GM12878 (cell line): ENCODE measurements around the gene CNOT10. TPM values are rescaled to one million over a fixed set of nuclear protein-coding genes. Genes with fewer than 3 reads are reported as not detected.

Source experiments
- ATAC-seq: fragments of 200-7000 bp; cut with Tn5 transposase; 3 replicates; pipeline ENCODE4 v1.9.1; 2020; ENCODE audit warnings: mild to moderate bottlenecking, moderate library complexity
- BruUV-seq: library from RNA; stranded (reverse); fragments of 400-500 nt; replicated peaks from 2 replicates; lab custom pipeline; 2021; lab: Mats Ljungman, UMichigan
- CTCF ChIA-PET: fragments of 300-600 bp; sonication (Branson Sonifier 250); formaldehyde crosslinking; extraction: SDS; loops from one replicate; lab custom pipeline; 2021; ENCODE audit warnings: inconsistent platforms; lab: Yijun Ruan, JAX
- POLR2A ChIA-PET: fragments of 350-600 bp; formaldehyde crosslinking; extraction: SDS; loops from one replicate; lab custom pipeline; 2021; ENCODE audit warnings: inconsistent platforms; lab: Charles Lee
- RAD21 ChIA-PET: fragments of 300-600 bp; sonication (Branson Sonifier 250); formaldehyde crosslinking; loops from one replicate; lab custom pipeline; 2023; ENCODE audit warnings: antibody characterized with exemption; ENCODE audit not compliant: unreplicated experiment; lab: Charles Lee
- SMC1A ChIA-PET: fragments of 300-600 bp; sonication (Branson Sonifier 250); formaldehyde crosslinking; loops from one replicate; lab custom pipeline; 2023; ENCODE audit not compliant: unreplicated experiment, uncharacterized antibody; lab: Charles Lee
- DNase-seq: peaks from one replicate; pipeline ENCODE4 v3.0.0-alpha.2; 2011; ENCODE audit warnings: low read depth, low spot score
- FAIRE-seq: peaks from 3 replicates; lab custom pipeline; 2011; peaks lifted over from hg19 to GRCh38; lab: Jason Lieb, UNC
- H2AFZ ChIP-seq: 2 replicates; pipeline ENCODE4 v1.6.0; 2011; ENCODE audit warnings: low read depth, low read length, control low read depth; ENCODE audit not compliant: control insufficient read depth
- H3K27ac ChIP-seq: 2 replicates; pipeline ENCODE4 v1.5.1; 2011; ENCODE audit warnings: control low read depth; ENCODE audit not compliant: control insufficient read depth, insufficient read depth
- H3K27me3 ChIP-seq, 2 experiments: replicated peaks in 1 of 2; 2 replicates each; pipeline versions ENCODE4 v1.6.0 to v1.6.1; 2011; ENCODE audit warnings: low read length in 1 of 2; ENCODE audit not compliant: control insufficient read depth in 2 of 2, insufficient read depth in 2 of 2
- H3K36me3 ChIP-seq, 2 experiments: 2 replicates each; pipeline ENCODE4 v1.5.1; 2011; ENCODE audit warnings: low read length in 1 of 2; ENCODE audit not compliant: control insufficient read depth in 2 of 2, insufficient read depth in 2 of 2
- H3K4me1 ChIP-seq: 2 replicates; pipeline ENCODE4 v1.6.1; 2011; ENCODE audit warnings: mild to moderate bottlenecking, low read length, moderate library complexity, mixed read lengths; ENCODE audit not compliant: control insufficient read depth, insufficient read depth
- H3K4me2 ChIP-seq: 2 replicates; pipeline ENCODE4 v1.6.0; 2011; ENCODE audit warnings: control low read depth; ENCODE audit not compliant: control insufficient read depth, insufficient read depth
- H3K4me3 ChIP-seq: fragments of 200-600 bp; sonication (generic); 2 replicates; pipeline ENCODE4 v1.5.1; 2016
- H3K79me2 ChIP-seq: 2 replicates; pipeline ENCODE4 v1.6.0; 2011; ENCODE audit warnings: low read length; ENCODE audit not compliant: control insufficient read depth, insufficient read depth
- H3K9ac ChIP-seq: 2 replicates; pipeline ENCODE4 v1.8.0; 2011; ENCODE audit warnings: low read length, control low read depth, mixed read lengths; ENCODE audit not compliant: control insufficient read depth, insufficient read depth
- H3K9me3 ChIP-seq: replicated peaks from 3 replicates; pipeline ENCODE4 v1.5.1; 2011; ENCODE audit warnings: mild to moderate bottlenecking, low read length; ENCODE audit not compliant: control insufficient read depth, insufficient read depth
- H4K20me1 ChIP-seq: 2 replicates; pipeline ENCODE4 v1.6.0; 2011; ENCODE audit not compliant: control insufficient read depth, insufficient read depth
- ASH2L ChIP-seq: fragments of 300-600, 200-600 bp; sonication (generic); IDR thresholded peaks from 2 replicates; pipeline ENCODE4 v1.6.1; 2017; ENCODE audit warnings: low read depth, mild to moderate bottlenecking, borderline replicate concordance
- ATF7 ChIP-seq: fragments of 450-650 bp; IDR thresholded peaks from 2 replicates; pipeline ENCODE4 v1.6.1; 2016; ENCODE audit warnings: low read depth, mild to moderate bottlenecking
- CEBPB ChIP-seq, 2 experiments: fragments of 150-350 bp in 1 of 2; IDR thresholded peaks; 2 replicates each; pipeline ENCODE4 v1.6.1; 2012 to 2014; ENCODE audit warnings: low read depth in 2 of 2, low read length in 2 of 2, borderline replicate concordance in 1 of 2, inconsistent platforms in 1 of 2
- IKZF2 ChIP-seq, 2 experiments: fragments of 450-650 bp; IDR thresholded peaks; 2 replicates each; pipeline ENCODE4 v1.6.1; 2017; ENCODE audit warnings: mild to moderate bottlenecking in 2 of 2, moderate library complexity in 2 of 2
- PAX5 ChIP-seq: IDR thresholded peaks from 2 replicates; pipeline ENCODE4 v1.6.1; 2011; ENCODE audit warnings: low read depth, low read length, borderline replicate concordance
- SMARCA5 ChIP-seq: fragments of 450-650 bp; IDR thresholded peaks from 2 replicates; pipeline ENCODE4 v1.6.1; 2017; ENCODE audit warnings: mild to moderate bottlenecking
- SRF ChIP-seq, 2 experiments: IDR thresholded peaks; 2 replicates each; pipeline ENCODE4 v1.6.1; 2011; ENCODE audit warnings: low read depth in 2 of 2, low read length in 2 of 2, mild to moderate bottlenecking in 1 of 2, moderate library complexity in 1 of 2
- TCF12 ChIP-seq: IDR thresholded peaks from 2 replicates; pipeline ENCODE4 v1.6.1; 2011; ENCODE audit warnings: low read depth, mild to moderate bottlenecking, low read length
- WGBS: methylation state at CpG from one replicate; pipeline ENCODE4 v1.1.6; 2016; ENCODE audit warnings: low lambda C conversion rate; ENCODE audit not compliant: insufficient replicate concordance, insufficient coverage; ENCODE audit errors: missing lambda C conversion rate; 5-methylcytosine and 5-hydroxymethylcytosine counted together
- in situ Hi-C: fragments of 300-500 bp; cut with MboI; formaldehyde crosslinking; loops from 9 replicates; pipeline ENCODE4 v1.14.3; 2018; ENCODE audit warnings: mixed read lengths
- intact Hi-C: fragments of 100-400 bp; cut with micrococcal nuclease; formaldehyde crosslinking; loops from one replicate; pipeline ENCODE4 v1.14.2; 2022; ENCODE audit not compliant: unreplicated experiment
- polyA plus RNA-seq, 11 experiments: library from polyadenylated mRNA; depleted of rRNA in 4 of 11; unstranded in 6 of 11; stranded (reverse) in 5 of 11; fragments of >200 nt; fragmentation: Nextera tagmentation in 4 of 11; fragmentation: Illumina TruSeq in 1 of 11; extraction: Ambion mirVana in 4 of 11; extraction: Trizol in 1 of 11; gene quantifications; 1 replicate in 1 of 11; 2 replicates in 10 of 11; pipeline versions ENCODE4 v1.2.1 to v1.2.3, GENCODE V29; 2011 to 2016; ENCODE audit warnings: inconsistent platforms in 2 of 11, missing spikeins in 2 of 11, low read depth in 1 of 11
- total RNA-seq, 4 experiments: library from RNA; depleted of rRNA in 3 of 4; stranded (reverse); fragments of >200 nt in 3 of 4; fragmentation: Illumina TruSeq in 1 of 4; extraction: Trizol in 1 of 4; gene quantifications; 2 replicates each; pipeline versions ENCODE4 v1.2.1 to v1.2.3, GENCODE V29; 2013 to 2021

The CNOT10 gene
- total and polyA plus RNA-seq, 10 of the 15 experiments (the other 5 are each of a cell fraction or from before 2014, with no cell fraction given) = 18.2 to 51.9 (median 45.5) TPM

DNA sequence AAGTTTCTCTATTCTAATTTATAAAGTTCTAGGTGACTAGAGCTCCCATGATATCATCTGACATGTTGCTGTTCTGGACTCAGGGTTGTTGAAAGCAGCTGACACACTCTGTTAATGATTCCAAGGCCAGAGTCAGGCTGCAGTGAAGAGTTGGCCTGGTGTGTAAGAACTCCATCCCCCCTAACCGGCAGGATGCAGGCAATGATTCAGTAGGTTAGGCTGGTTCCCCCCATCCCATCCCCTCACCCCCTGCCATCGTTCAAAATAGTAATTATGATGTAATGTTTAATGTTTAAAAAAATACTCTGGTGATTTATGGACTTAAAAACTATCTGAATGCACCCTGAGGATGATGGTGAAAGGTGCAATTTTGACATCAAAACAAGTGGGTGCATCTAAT lies 128.2 kb downstream of the CNOT10 start:
- FAIRE-seq (no peak), ATAC-seq (peak; percentile 60), DNase-seq (peak; percentile 7)
- intact Hi-C loops (loop anchor here (10.0 kb wide), 1 partner anchor 92 kb away; no protein-coding TSS in a partner anchor), in situ Hi-C loops (no loop called here)
- peaks cover 7 to 11% of the 10 kb centered on the region in 2 experiments; a peak in 3 of 4 replicates for H3K27me3 ChIP-seq
- SMC1A ChIA-PET = interaction anchor here (0.7 to 2.0 kb wide), 5 partner anchors 10 to 121 kb away, joined by 3 to 6 read pairs (median 4); no protein-coding TSS in a partner anchor
- no peak overlapping the region for H3K4me2 ChIP-seq
- CTCF ChIA-PET = interaction anchor here (1.2 to 2.4 kb wide), 4 partner anchors 13 to 121 kb away, joined by 3 to 12 read pairs (median 4); no protein-coding TSS in a partner anchor
- WGBS = 18% methylated on average over 2 of the region's 2 CpGs
- TF ChIP-seq ATF7 (peak; percentile 59; the same call in 1 of the 2 replicates), SMARCA5 (no peak)
- no peaks in the 10 kb centered on the region; a peak in 1 of 4 replicates for H3K36me3 ChIP-seq
- H3K9me3 ChIP-seq = no peaks in the 10 kb centered on the region
- RAD21 ChIA-PET = interaction anchor here (1.1 kb wide), 1 partner anchor 29 kb away, joined by 3 read pairs; no protein-coding TSS in a partner anchor
- no peak overlapping the region for H3K27ac ChIP-seq
- no peak overlapping the region for H3K9ac ChIP-seq
- H3K79me2 ChIP-seq = no peaks in the 10 kb centered on the region
- H3K4me3 ChIP-seq = no peak overlapping the region
- POLR2A ChIA-PET = interaction anchor here (0.6 to 0.7 kb wide), 3 partner anchors 12 to 284 kb away, joined by 3 to 4 read pairs (median 3); partner anchors contain the start of genes GLB1 and TMPPE
- H3K4me1 ChIP-seq = no peaks in the 10 kb centered on the region
- BruUV-seq = no TSS peak
- H2AFZ ChIP-seq = no peak overlapping the region
- no peaks in the 10 kb centered on the region for H4K20me1 ChIP-seq

DNA sequence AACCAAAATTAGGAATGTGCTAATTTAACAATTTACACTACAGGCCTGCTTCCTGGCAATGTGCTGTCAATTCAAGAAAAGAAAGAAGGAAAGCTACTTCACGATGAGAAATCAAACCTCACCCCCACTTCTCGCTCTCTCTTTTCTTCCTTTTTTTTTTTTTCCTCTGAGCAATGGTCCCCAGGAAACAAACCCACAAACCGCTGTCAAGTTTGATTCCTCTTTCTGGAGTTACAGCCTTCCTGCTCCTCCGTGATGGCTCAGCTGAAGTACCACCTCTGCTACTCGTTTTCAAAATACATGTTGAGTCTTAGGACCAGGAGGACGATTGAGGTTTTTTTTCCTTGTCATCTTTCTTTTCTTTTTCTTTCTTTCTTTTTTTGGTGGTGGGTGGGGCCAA lies 129.4 kb downstream of the CNOT10 start:
- intact Hi-C loops (loop anchor here (10.0 kb wide), 1 partner anchor 90 kb away; no protein-coding TSS in a partner anchor), in situ Hi-C loops (no loop called here)
- Histone ChIP-seq H3K4me1 (no peaks in the 10 kb centered on the region), H3K4me2 (no peak overlapping the region), H3K27ac (no peak overlapping the region), H2AFZ (no peak overlapping the region), H3K36me3 (no peaks in the 10 kb centered on the region; a peak in 1 of 4 replicates), H3K9ac (no peak overlapping the region), H4K20me1 (no peaks in the 10 kb centered on the region), H3K27me3 (peaks cover 13 to 14% of the 10 kb centered on the region in 2 experiments; a peak in 3 of 4 replicates), H3K4me3 (no peak overlapping the region), H3K79me2 (no peaks in the 10 kb centered on the region), H3K9me3 (no peaks in the 10 kb centered on the region)
- POLR2A ChIA-PET = interaction anchor here (0.6 to 0.7 kb wide), 2 partner anchors 9 to 31 kb away, joined by 4 read pairs; no protein-coding TSS in a partner anchor
- ATAC-seq (no peak), FAIRE-seq (no peak), DNase-seq (no peak)
- no TSS peak for BruUV-seq
- WGBS = 0% methylated on average over 6 of the region's 6 CpGs
- no peak for TF ChIP-seq TCF12
- TF ChIP-seq SRF (IDR thresholded peaks at IDR 0.05; ENCODE audit: low read depth in 2 of 2, low read length in 2 of 2) = no peak
- no peak for TF ChIP-seq CEBPB (IDR thresholded peaks at IDR 0.05; ENCODE audit: borderline replicate concordance in 1 of 2, low read depth in 2 of 2, low read length in 2 of 2)
- TF ChIP-seq ATF7 = no peak
- TF ChIP-seq ASH2L = no peak
- peak in 1 of 2 experiments; percentile 37; a peak in 2 of 4 replicates for TF ChIP-seq IKZF2 (IDR thresholded peaks at IDR 0.05)
- no peak for TF ChIP-seq PAX5
- RAD21 ChIA-PET = interaction anchor here (1.2 kb wide), 1 partner anchor 89 kb away, joined by 3 read pairs; no protein-coding TSS in a partner anchor
- CTCF ChIA-PET = interaction anchor here (1.0 to 2.4 kb wide), 5 partner anchors 26 to 89 kb away, joined by 3 to 12 read pairs (median 4); no protein-coding TSS in a partner anchor
- SMC1A ChIA-PET = interaction anchor here (0.7 to 2.0 kb wide), 8 partner anchors 11 to 69 kb away, joined by 3 to 6 read pairs (median 4); no protein-coding TSS in a partner anchor
